Caco-2 (cell line): ENCODE measurements around the gene GALNTL6. TPM values are rescaled to one million over a fixed set of nuclear protein-coding genes. Genes with fewer than 3 reads are reported as not detected.
"Not testable (repeated sequence)": the region's sequence is repeated elsewhere in the genome, so short reads cannot be mapped to it uniquely, and the experiment has no call there.

Source experiments
- BruUV-seq: library from RNA; stranded (reverse); fragments of 400-500 nt; replicated peaks from 2 replicates; lab custom pipeline; 2021; lab: Mats Ljungman, UMichigan
- CTCF ChIA-PET: fragments of 300-600 bp; sonication (Branson Sonifier 250); formaldehyde crosslinking; loops from one replicate; lab custom pipeline; 2022; ENCODE audit warnings: antibody characterized with exemption; lab: Charles Lee
- POLR2A ChIA-PET: fragments of 300-600 bp; sonication (Branson Sonifier 250); formaldehyde crosslinking; loops from one replicate; lab custom pipeline; 2022; ENCODE audit warnings: antibody characterized with exemption; lab: Charles Lee
- DNase-seq, 2 experiments: peaks; one replicate each; pipeline versions ENCODE4 v3.0.0 to v3.0.0-alpha.2; 2020 to 2022
- H3K27me3 ChIP-seq: replicated peaks from 2 replicates; pipeline ENCODE4 v1.6.0; 2011; ENCODE audit warnings: low read length; ENCODE audit not compliant: control insufficient read depth, insufficient read depth
- H3K36me3 ChIP-seq: 2 replicates; pipeline ENCODE4 v1.5.1; 2011; ENCODE audit warnings: low read length; ENCODE audit not compliant: control insufficient read depth, insufficient read depth
- H3K4me1 ChIP-seq: fragments of 250-450 bp; sonication (Bioruptor Pico); 2 replicates; pipeline ENCODE4 v1.5.1; 2020; ENCODE audit warnings: mild to moderate bottlenecking
- H3K4me3 ChIP-seq: 2 replicates; pipeline ENCODE4 v1.5.1; 2011; ENCODE audit warnings: low read depth, mild to moderate bottlenecking, control low read depth, low read length
- H3K9me3 ChIP-seq: fragments of 250-450 bp; sonication (Bioruptor Pico); 2 replicates; pipeline ENCODE4 v1.5.1; 2020; ENCODE audit warnings: mild to moderate bottlenecking, moderate library complexity
- H3K27ac Mint-ChIP-seq: one replicate; pipeline ENCODE4 v1.8.0; 2022; ENCODE audit warnings: mixed read lengths; ENCODE audit not compliant: unreplicated experiment
- H3K27me3 Mint-ChIP-seq: one replicate; pipeline ENCODE4 v1.8.0; 2022; ENCODE audit warnings: mixed read lengths; ENCODE audit not compliant: insufficient read depth, unreplicated experiment
- H3K36me3 Mint-ChIP-seq: one replicate; pipeline ENCODE4 v1.8.0; 2022; ENCODE audit warnings: mild to moderate bottlenecking, mixed read lengths; ENCODE audit not compliant: insufficient read depth, unreplicated experiment
- H3K4me1 Mint-ChIP-seq: one replicate; pipeline ENCODE4 v1.8.0; 2022; ENCODE audit warnings: low read depth, mixed read lengths; ENCODE audit not compliant: unreplicated experiment
- H3K4me3 Mint-ChIP-seq: one replicate; pipeline ENCODE4 v1.8.0; 2022; ENCODE audit warnings: mild to moderate bottlenecking, moderate library complexity, mixed read lengths; ENCODE audit not compliant: unreplicated experiment
- H3K9me3 Mint-ChIP-seq: one replicate; pipeline ENCODE4 v1.8.0; 2022; ENCODE audit warnings: mixed read lengths; ENCODE audit not compliant: unreplicated experiment
- CTCF ChIP-seq, 2 experiments: fragments of 200-600 bp in 1 of 2; IDR thresholded peaks; 1 replicate in 1 of 2; 2 replicates in 1 of 2; pipeline versions ENCODE4 v1.5.1 to v1.8.0; 2011 to 2022; ENCODE audit warnings: antibody characterized with exemption in 1 of 2, control low read depth in 1 of 2, inconsistent platforms in 1 of 2, low read depth in 1 of 2, low read length in 1 of 2, mild to moderate bottlenecking in 1 of 2, moderate library complexity in 1 of 2; ENCODE audit not compliant: insufficient read depth in 1 of 2, severe bottlenecking in 1 of 2, unreplicated experiment in 1 of 2
- intact Hi-C: fragments of 100-400 bp; cut with micrococcal nuclease; formaldehyde crosslinking; loops from one replicate; pipeline ENCODE4 v1.10.0; 2022; ENCODE audit not compliant: unreplicated experiment
- total RNA-seq: library from RNA; stranded (reverse); gene quantifications from 2 replicates; pipeline ENCODE4 v1.2.3, GENCODE V29; 2022

Gene GALNTL6
- total RNA-seq, 1 experiment from 2014 or later = not detected

- DNase-seq = no peak
- BruUV-seq = no TSS peak
- ChIA-PET CTCF (no interaction called here), POLR2A (no interaction called here)
- no peaks in the 10 kb centered on the region for H3K36me3 Mint-ChIP-seq
- no peaks in the 10 kb centered on the region for H3K4me1 Mint-ChIP-seq
- no peaks in the 10 kb centered on the region for H3K4me1 ChIP-seq
- H3K9me3 ChIP-seq = no peaks in the 10 kb centered on the region; the same call in none of the 2 replicates
- H3K4me3 ChIP-seq = no peak overlapping the region
- intact Hi-C loops = no loop called here
- H3K9me3 Mint-ChIP-seq = peaks cover 17% of the 10 kb centered on the region
- H3K27ac Mint-ChIP-seq = no peak overlapping the region
- peaks cover 4% of the 10 kb centered on the region for H3K27me3 Mint-ChIP-seq
- no peak for TF ChIP-seq CTCF (IDR thresholded peaks at IDR 0.05; ENCODE audit: insufficient read depth in 1 of 2, low read depth in 1 of 2, low read length in 1 of 2, severe bottlenecking in 1 of 2, unreplicated experiment in 1 of 2)
- no peak overlapping the region for H3K4me3 Mint-ChIP-seq
- no peaks in the 10 kb centered on the region for H3K36me3 ChIP-seq
- H3K27me3 ChIP-seq = no peaks in the 10 kb centered on the region
Measured at GRCh38 chr4:172974586-172974985, 1161.4 kb downstream of the GALNTL6 start.

GRCh38 chr4:172975651-172976229 lies 1162.5 kb downstream of the GALNTL6 start:
- Mint-ChIP-seq H3K27me3 (peaks cover 4% of the 10 kb centered on the region), H3K4me3 (no peak overlapping the region), H3K9me3 (peaks cover 10% of the 10 kb centered on the region), H3K36me3 (no peaks in the 10 kb centered on the region), H3K4me1 (no peaks in the 10 kb centered on the region), H3K27ac (no peak overlapping the region)
- CTCF ChIA-PET = no interaction called here
- no peak for DNase-seq
- no peaks in the 10 kb centered on the region for H3K4me1 ChIP-seq
- no peaks in the 10 kb centered on the region; the same call in 1 of the 2 replicates for H3K9me3 ChIP-seq
- no peak overlapping the region for H3K4me3 ChIP-seq
- intact Hi-C loops = no loop called here
- no peaks in the 10 kb centered on the region for H3K36me3 ChIP-seq
- no TSS peak for BruUV-seq
- no peaks in the 10 kb centered on the region for H3K27me3 ChIP-seq
- no peak for TF ChIP-seq CTCF (IDR thresholded peaks at IDR 0.05; ENCODE audit: insufficient read depth in 1 of 2, low read depth in 1 of 2, low read length in 1 of 2, severe bottlenecking in 1 of 2, unreplicated experiment in 1 of 2)
- POLR2A ChIA-PET = no interaction called here

- CTCF ChIA-PET = not testable (repeated sequence)
Measured at GRCh38 chr4:172977491-172978041, 1164.4 kb downstream of the GALNTL6 start.

More at GRCh38 chr4:172977491-172978041, 1164.4 kb downstream of the GALNTL6 start:
- H3K27me3 Mint-ChIP-seq, H3K36me3 Mint-ChIP-seq, BruUV-seq, H3K4me1 ChIP-seq, H3K27ac Mint-ChIP-seq, H3K9me3 ChIP-seq, H3K9me3 Mint-ChIP-seq, H3K4me3 Mint-ChIP-seq, POLR2A ChIA-PET, H3K27me3 ChIP-seq, H3K4me3 ChIP-seq, intact Hi-C loops, DNase-seq, H3K4me1 Mint-ChIP-seq, H3K36me3 ChIP-seq: not testable (repeated sequence)
